GM23338 (cell line): ENCODE results near the gene DROSHA.

ENCODE experiments used
- POLR2AphosphoS5 ChIP-seq: IDR thresholded peaks from 2 replicates; pipeline ENCODE4 v1.6.1; 2016; ENCODE audit warnings: antibody characterized with exemption, low read depth
- REST ChIP-seq: IDR thresholded peaks from one replicate; pipeline ENCODE4 v1.6.1; 2018; ENCODE audit warnings: antibody characterized with exemption; ENCODE audit not compliant: unreplicated experiment

GRCh38 chr5:31561946-31562345 lies 30.1 kb upstream of the DROSHA start:
- TF ChIP-seq POLR2AphosphoS5 (no peak), REST (no peak)
